Duodenal mucosa (tissue), 2 donors: Measurements from ENCODE around the gene RAB25.
A peak's percentile ranks its signal among the peaks of the same experiment; 100 is the strongest.

Experiments
- H3K27ac ChIP-seq: one replicate; pipeline ENCODE4 v1.7.0; 2013; ENCODE audit warnings: low read depth, low read length
- H3K27me3 ChIP-seq, 2 donors: one replicate each; pipeline ENCODE4 v1.7.0; 2013; ENCODE audit warnings: low read length in 2 of 2, control low read depth in 1 of 2; ENCODE audit not compliant: insufficient read depth in 2 of 2, control insufficient read depth in 1 of 2
- H3K36me3 ChIP-seq, 2 donors: one replicate each; pipeline ENCODE4 v1.7.0; 2013; ENCODE audit warnings: low read length in 2 of 2, control low read depth in 1 of 2; ENCODE audit not compliant: insufficient read depth in 2 of 2, control insufficient read depth in 1 of 2
- H3K4me1 ChIP-seq, 2 donors: one replicate each; pipeline ENCODE4 v1.7.0; 2013; ENCODE audit warnings: low read length in 2 of 2, control low read depth in 1 of 2; ENCODE audit not compliant: insufficient read depth in 2 of 2, control insufficient read depth in 1 of 2
- H3K4me3 ChIP-seq, 2 donors: one replicate each; pipeline ENCODE4 v1.7.0; 2013; ENCODE audit warnings: low read length in 2 of 2, low read depth in 1 of 2
- H3K9ac ChIP-seq, 2 donors: one replicate each; pipeline ENCODE4 v1.7.0; 2013; ENCODE audit warnings: low read length in 2 of 2, low read depth in 1 of 2
- H3K9me3 ChIP-seq, 2 donors: one replicate each; pipeline ENCODE4 v1.7.0; 2013; ENCODE audit warnings: low read length in 2 of 2, control low read depth in 1 of 2; ENCODE audit not compliant: control insufficient read depth in 1 of 2

Gene RAB25

DNA sequence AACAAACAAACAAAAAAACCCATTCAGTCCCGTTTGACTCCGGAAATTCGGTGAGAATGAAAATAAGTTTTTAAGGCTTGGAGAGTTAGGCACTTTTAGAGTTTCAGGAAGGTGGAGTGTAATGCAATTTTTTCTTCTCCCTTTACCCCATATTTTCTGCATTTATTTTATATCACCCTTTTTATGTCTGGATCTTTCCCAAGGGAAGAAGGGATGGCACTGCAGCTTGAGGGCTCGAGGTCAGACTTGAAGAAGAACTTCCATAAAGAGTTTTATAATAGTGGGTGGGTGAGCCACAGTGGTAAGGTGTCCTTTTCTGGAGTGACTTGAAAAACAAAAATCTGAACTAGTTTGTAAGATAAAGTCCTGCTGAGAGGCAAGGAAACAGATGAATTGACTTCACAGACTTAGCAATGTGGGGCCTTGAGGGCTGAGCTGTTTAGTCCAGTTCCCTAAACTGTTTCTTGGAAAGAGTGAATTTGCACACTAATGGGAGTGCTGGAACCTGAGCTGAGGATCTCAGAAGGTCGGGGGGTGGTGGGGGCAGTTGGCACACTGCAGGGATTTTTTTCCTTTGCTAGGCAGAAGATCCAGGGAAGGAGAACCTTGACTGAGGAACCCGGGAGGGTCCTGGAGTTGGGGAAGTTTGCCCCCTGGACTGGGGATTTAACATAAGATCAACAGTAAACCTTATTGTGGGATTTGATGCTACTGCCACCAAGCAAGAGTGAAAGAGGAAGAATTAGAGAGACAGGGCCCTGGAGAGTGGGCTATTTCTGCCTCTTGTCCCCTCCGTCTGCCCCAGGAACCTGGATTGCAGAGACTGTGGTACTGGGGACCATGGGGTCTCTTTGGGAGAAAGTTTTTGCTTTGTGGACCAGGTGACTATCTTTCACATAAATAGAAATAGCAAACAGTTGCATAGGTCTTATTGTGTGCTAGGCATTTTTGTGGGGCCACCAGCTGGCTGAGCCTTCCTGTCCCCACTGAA lies 23.1 kb downstream of the RAB25 start:
- Histone ChIP-seq H3K4me1 (peaks cover 0 to 4% of the 10 kb centered on the region in 2 donors), H3K4me3 (no peak overlapping the region), H3K27ac (no peak overlapping the region), H3K9ac (no peak overlapping the region), H3K9me3 (no peaks in the 10 kb centered on the region), H3K36me3 (no peaks in the 10 kb centered on the region), H3K27me3 (peaks cover 0 to 4% of the 10 kb centered on the region in 2 donors)

GRCh38 chr1:156086256-156086662 lies 25.3 kb downstream of the RAB25 start:
- Histone ChIP-seq H3K9me3 (no peaks in the 10 kb centered on the region), H3K9ac (no peak overlapping the region), H3K27me3 (peaks cover 0 to 1% of the 10 kb centered on the region in 2 donors), H3K36me3 (no peaks in the 10 kb centered on the region), H3K4me3 (no peak overlapping the region), H3K4me1 (peaks cover 0 to 4% of the 10 kb centered on the region in 2 donors), H3K27ac (no peak overlapping the region)

DNA sequence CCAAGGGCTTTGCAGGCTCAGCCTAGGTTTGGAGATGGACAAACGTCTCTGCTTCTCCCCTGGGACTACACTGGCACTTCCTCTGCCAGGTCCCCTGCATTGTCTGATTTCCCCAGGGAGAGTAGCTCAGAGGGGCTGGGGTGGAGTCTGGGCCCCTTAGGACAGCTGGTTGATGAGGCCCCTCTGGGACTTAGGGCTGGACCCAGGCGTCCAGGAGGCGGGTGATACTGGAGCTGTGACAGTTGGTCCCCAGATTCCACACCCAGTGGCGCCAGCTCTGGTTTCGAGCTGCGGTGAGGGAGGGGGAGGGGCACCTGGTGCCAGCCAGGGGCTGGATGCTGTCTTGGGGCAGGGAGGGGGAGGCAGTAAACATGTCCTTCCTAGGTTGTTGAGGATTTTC lies 28.7 kb downstream of the RAB25 start:
- H3K27me3 ChIP-seq, result no peaks in the 10 kb centered on the region
- H3K4me1 ChIP-seq, result no peaks in the 10 kb centered on the region
- no peaks in the 10 kb centered on the region for H3K9me3 ChIP-seq
- no peak overlapping the region for H3K27ac ChIP-seq
- H3K4me3 ChIP-seq, result no peak overlapping the region
- no peaks in the 10 kb centered on the region for H3K36me3 ChIP-seq
- H3K9ac ChIP-seq, result no peak overlapping the region

DNA sequence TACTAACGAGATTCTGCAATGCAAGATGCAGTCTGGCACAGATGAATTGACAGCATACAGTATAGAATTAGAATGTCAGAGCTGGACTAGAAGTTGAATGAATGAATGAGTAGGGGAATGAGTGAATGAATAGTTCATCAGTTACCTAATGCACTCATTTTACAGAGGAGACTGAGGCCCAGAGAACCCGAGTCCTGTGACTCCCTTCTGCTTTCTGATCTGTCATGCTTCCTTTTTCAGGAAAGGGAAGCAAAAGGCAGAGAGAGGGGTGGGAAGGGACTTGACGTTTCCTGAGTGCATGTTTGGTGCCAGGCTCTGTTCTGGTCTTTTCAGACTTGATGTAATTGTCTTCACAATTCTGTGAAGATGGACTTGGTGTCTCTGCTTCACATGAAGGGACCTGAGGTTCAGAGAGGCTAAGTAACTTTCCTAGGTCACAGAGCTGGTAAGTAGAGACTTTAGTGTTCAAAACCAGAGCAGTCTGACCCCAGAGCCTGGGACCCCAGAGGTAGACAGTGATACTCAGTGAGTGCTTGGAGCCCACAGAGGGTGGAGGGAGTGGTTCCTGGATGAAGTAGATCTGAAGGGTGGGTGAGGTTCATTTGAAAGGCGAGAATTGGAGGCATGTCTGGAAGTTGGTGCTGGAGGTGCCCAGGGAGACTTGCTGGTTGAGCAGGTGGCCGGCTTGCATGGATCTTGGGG lies 29.3 kb downstream of the RAB25 start:
- no peak overlapping the region for H3K9ac ChIP-seq
- no peaks in the 10 kb centered on the region for H3K36me3 ChIP-seq
- no peak overlapping the region for H3K27ac ChIP-seq
- no peaks in the 10 kb centered on the region for H3K9me3 ChIP-seq
- no peaks in the 10 kb centered on the region for H3K4me1 ChIP-seq
- H3K4me3 ChIP-seq, result no peak overlapping the region
- H3K27me3 ChIP-seq, result no peaks in the 10 kb centered on the region

DNA sequence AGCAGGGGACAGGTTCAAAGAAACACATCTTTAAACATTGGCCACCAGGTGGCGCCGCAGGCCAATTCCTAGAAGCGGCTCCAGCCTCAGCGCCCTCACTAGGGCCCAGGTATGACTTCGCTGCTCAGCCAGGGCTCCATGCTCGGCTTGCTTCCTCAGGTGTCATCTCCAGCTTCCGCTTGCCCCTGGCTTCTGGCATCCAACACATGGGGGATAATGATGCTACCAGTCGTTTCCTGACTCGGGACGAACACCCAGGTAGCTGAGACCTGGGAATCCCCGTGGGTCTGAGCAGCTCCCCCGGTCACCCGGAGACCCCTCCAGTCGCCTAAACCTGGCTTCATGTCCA lies 29.9 kb downstream of the RAB25 start:
- Histone ChIP-seq H3K9me3 (no peaks in the 10 kb centered on the region), H3K27ac (no peak overlapping the region), H3K4me1 (no peaks in the 10 kb centered on the region), H3K9ac (no peak overlapping the region), H3K36me3 (no peaks in the 10 kb centered on the region), H3K4me3 (no peak overlapping the region), H3K27me3 (no peaks in the 10 kb centered on the region)

GRCh38 chr1:156091610-156092009 lies 30.6 kb downstream of the RAB25 start:
- Histone ChIP-seq H3K4me3 (no peak overlapping the region), H3K36me3 (no peaks in the 10 kb centered on the region), H3K27me3 (no peaks in the 10 kb centered on the region), H3K9ac (no peak overlapping the region), H3K27ac (no peak overlapping the region), H3K9me3 (no peaks in the 10 kb centered on the region), H3K4me1 (peaks cover 5 to 6% of the 10 kb centered on the region in 2 donors)

DNA sequence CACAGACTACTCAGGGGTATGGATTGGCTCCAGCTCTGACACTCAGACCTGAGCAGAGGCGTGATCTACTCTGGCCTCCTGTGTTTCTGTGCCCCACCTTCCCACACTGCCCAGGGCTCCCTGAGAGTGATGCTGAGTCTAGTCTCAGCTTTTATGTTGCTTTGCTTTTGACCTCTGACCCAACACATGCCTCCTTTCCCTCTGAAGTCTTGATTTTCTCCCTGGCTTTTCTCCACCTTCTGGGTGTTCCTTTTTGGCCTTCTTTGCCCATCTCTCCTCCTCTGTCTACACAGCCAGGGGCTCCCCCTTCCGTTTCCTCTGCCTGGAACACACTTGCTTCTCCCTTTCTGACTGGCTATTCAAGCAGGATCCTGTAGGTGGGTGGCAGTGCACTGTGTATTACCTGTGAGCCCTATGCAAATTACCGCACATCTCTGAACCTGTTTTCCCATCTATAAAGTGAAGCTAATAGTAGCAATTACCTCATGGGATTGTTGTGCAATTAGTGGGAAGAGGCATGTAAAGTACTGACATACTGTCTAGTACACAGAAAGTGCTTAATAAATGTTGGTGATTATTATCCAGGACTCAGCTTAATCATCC lies 35.0 kb downstream of the RAB25 start:
- Histone ChIP-seq H3K27me3 (no peaks in the 10 kb centered on the region), H3K27ac (no peak overlapping the region), H3K4me1 (peaks cover 21 to 28% of the 10 kb centered on the region in 2 donors), H3K36me3 (no peaks in the 10 kb centered on the region), H3K4me3 (no peak overlapping the region), H3K9me3 (no peaks in the 10 kb centered on the region), H3K9ac (no peak overlapping the region)

DNA sequence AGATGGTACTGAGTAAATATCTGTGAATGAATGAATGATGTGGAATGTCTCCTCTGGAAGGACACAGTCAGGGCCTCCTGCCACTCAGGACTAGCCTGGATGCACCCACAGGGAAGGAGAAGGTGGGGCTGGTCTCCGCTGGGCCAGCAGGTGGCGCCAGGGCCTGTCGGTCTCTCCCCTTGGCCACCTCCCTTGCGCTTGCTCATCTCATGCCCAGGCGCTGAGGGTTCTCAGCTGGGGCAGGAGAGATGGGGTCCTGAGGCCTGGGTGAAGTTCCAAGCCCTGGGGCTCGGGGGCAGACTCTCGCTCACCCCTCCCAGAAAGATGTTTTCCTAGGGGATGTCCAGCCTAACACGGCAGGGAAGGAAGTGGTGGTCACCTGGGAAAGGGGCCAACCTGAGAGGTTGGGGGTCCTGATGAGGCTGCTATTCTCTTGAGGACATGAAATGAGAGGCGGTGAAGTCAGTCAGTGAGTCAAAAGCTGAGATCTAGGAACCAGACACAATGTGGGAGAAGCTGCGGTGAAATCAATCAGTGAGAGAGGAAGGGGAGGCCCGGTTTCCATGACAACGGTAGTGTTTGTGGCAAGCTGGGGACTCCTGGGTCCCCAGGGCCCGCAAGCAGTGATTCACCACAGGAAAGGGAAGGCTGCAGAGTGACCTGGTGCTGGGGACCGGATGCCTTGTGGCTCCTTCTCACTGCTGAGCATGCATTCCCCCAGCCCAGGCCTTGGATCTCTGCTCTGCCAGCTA lies 35.9 kb downstream of the RAB25 start:
- H3K4me1 ChIP-seq, result peaks cover 23 to 29% of the 10 kb centered on the region in 2 donors
- no peaks in the 10 kb centered on the region for H3K27me3 ChIP-seq
- H3K9ac ChIP-seq, result peak overlapping the region in 1 of 2 donors; percentile 40
- peak overlapping the region in 1 of 2 donors; percentile 11 for H3K4me3 ChIP-seq
- peak overlapping the region; percentile 53 for H3K27ac ChIP-seq
- H3K36me3 ChIP-seq, result no peaks in the 10 kb centered on the region
- no peaks in the 10 kb centered on the region for H3K9me3 ChIP-seq

DNA sequence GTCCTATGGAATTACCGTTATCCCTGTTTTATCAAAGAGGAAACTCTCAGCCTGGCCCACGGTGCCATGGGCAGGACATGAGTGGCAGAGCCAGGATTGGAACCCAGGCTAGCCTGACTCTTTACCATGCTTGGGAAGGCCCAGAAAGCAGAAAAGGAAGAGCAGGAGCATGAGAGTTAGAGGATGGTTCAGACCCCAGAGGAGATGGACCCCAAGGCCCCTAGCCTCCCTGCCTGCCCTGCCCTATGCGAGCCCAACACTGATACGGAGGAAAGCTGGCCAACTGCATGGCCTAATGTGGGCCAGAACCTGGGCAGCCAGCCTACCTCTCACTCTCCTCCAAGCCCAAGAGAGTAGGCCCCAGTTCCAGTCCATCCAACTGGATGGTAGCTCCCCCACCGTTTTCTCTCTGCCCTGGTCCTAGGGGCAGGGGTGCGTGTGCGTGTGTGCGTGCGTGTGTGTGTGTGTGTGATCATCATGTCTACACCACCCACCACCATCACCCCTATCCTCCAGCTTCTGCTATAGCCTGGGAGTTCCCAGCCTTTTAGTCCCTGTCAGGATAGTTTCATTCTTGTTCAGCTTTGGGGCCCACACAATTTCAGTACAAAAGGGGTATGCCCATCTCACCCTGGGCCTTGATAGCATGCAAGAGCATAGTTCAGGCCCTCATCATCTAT lies 36.7 kb downstream of the RAB25 start:
- no peaks in the 10 kb centered on the region for H3K9me3 ChIP-seq
- peaks cover 31 to 37% of the 10 kb centered on the region in 2 donors for H3K4me1 ChIP-seq
- H3K9ac ChIP-seq, result no peak overlapping the region
- H3K4me3 ChIP-seq, result no peak overlapping the region
- H3K27me3 ChIP-seq, result no peaks in the 10 kb centered on the region
- no peak overlapping the region for H3K27ac ChIP-seq
- no peaks in the 10 kb centered on the region for H3K36me3 ChIP-seq
